DOHH2 (cell line): ENCODE data around the gene INTS15.

Experiments
- H3F3A ChIP-seq: fragments of 200-600 bp; sonication (generic), shearing (Covaris generic); 2 replicates; pipeline ENCODE4 v1.6.0; 2016; ENCODE audit warnings: antibody characterized with exemption, mild to moderate bottlenecking; ENCODE audit not compliant: control insufficient read depth, insufficient read depth
- H3K27ac ChIP-seq: fragments of 200-600 bp; sonication (generic); 2 replicates; pipeline ENCODE4 v1.5.1; 2014; ENCODE audit warnings: low read depth, mild to moderate bottlenecking, low read length, moderate library complexity
- H3K27me3 ChIP-seq: fragments of 200-600 bp; sonication (generic); 2 replicates; pipeline ENCODE4 v1.6.1; 2014; ENCODE audit warnings: mild to moderate bottlenecking, low read length, mixed read lengths; ENCODE audit not compliant: control insufficient read depth
- H3K36me3 ChIP-seq: fragments of 200-600 bp; sonication (generic); 2 replicates; pipeline ENCODE4 v1.6.1; 2014; ENCODE audit warnings: mild to moderate bottlenecking, low read length, moderate library complexity, mixed read lengths; ENCODE audit not compliant: control insufficient read depth
- H3K4me1 ChIP-seq: fragments of 200-600 bp; sonication (generic); 2 replicates; pipeline ENCODE4 v1.6.1; 2014; ENCODE audit warnings: mild to moderate bottlenecking, low read length, mixed read lengths; ENCODE audit not compliant: control insufficient read depth
- H3K4me2 ChIP-seq: fragments of 200-600 bp; sonication (generic); 2 replicates; pipeline ENCODE4 v1.6.0; 2014; ENCODE audit warnings: mild to moderate bottlenecking, low read length, moderate library complexity
- H3K4me3 ChIP-seq: fragments of 200-600 bp; sonication (generic); 2 replicates; pipeline ENCODE4 v1.5.1; 2014; ENCODE audit warnings: mild to moderate bottlenecking, low read length, mixed read lengths
- H3K79me2 ChIP-seq: fragments of 200-600 bp; sonication (generic); 2 replicates; pipeline ENCODE4 v1.6.1; 2014; ENCODE audit warnings: mild to moderate bottlenecking, low read length, mixed read lengths; ENCODE audit not compliant: control insufficient read depth
- H3K9me2 ChIP-seq: fragments of 200-600 bp; sonication (generic); replicated peaks from 2 replicates; pipeline ENCODE4 v1.6.1; 2014; ENCODE audit warnings: mild to moderate bottlenecking, low read length, mixed read lengths; ENCODE audit not compliant: control insufficient read depth
- H3K9me3 ChIP-seq: fragments of 200-600 bp; sonication (generic); 2 replicates; pipeline ENCODE4 v1.6.1; 2014; ENCODE audit warnings: antibody characterized with exemption, low read length, mixed read lengths; ENCODE audit not compliant: control insufficient read depth, insufficient read depth
- H4K20me1 ChIP-seq: fragments of 200-600 bp; sonication (generic); 2 replicates; pipeline ENCODE4 v1.6.0; 2014; ENCODE audit warnings: low read depth, mild to moderate bottlenecking, antibody characterized with exemption, low read length, moderate library complexity; ENCODE audit not compliant: control insufficient read depth, insufficient read depth
- EZH2phosphoT487 ChIP-seq: fragments of 200-600 bp; sonication (generic); IDR thresholded peaks from 2 replicates; pipeline ENCODE4 v1.6.1; 2017; ENCODE audit warnings: borderline replicate concordance, mild to moderate bottlenecking, antibody characterized with exemption, low read length, moderate library complexity, mixed read lengths
- TF ChIP-seq, protein P1 (sequence below): fragments of 200-600 bp; sonication (generic); IDR thresholded peaks from one replicate; pipeline ENCODE4 v1.5.1; 2014; ENCODE audit warnings: antibody characterized with exemption, mild to moderate bottlenecking, low read depth, low read length; ENCODE audit not compliant: poor library complexity, severe bottlenecking

INTS15 gene

DNA sequence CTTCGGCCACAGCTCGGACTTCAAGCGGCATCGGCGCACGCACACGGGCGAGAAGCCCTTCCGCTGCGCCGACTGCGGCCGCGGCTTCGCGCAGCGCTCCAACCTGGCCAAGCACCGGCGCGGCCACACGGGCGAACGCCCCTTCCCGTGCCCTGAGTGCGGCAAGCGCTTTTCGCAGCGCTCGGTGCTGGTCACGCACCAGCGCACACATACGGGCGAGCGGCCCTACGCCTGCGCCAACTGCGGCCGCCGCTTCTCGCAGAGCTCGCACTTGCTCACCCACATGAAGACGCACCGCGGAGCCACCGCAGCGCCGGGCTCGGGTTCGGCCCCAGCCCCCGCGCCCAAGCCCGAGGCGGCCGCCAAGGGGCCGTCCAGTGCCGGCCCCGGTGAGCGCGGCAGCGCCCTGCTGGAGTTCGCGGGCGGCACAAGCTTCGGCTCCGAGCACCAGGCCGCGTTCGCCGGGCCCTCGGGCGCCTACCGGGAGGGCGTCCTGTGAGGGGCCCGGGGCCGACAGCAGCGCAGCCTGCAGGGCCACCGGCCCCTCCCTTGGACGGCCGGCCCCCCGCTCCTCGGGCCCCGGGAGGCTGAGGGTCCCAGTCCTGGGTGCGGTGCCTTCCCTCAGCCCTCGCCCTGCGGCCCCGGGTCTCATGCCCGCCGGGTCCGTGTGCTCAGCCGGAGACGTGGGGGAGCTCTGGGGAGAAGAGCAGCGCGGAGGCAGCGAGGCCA is 64.5 kb downstream of the INTS15 start:
- Histone ChIP-seq H3K36me3 (peaks cover 51% of the 10 kb centered on the region), H3K9me3 (peaks cover 18% of the 10 kb centered on the region)

DNA sequence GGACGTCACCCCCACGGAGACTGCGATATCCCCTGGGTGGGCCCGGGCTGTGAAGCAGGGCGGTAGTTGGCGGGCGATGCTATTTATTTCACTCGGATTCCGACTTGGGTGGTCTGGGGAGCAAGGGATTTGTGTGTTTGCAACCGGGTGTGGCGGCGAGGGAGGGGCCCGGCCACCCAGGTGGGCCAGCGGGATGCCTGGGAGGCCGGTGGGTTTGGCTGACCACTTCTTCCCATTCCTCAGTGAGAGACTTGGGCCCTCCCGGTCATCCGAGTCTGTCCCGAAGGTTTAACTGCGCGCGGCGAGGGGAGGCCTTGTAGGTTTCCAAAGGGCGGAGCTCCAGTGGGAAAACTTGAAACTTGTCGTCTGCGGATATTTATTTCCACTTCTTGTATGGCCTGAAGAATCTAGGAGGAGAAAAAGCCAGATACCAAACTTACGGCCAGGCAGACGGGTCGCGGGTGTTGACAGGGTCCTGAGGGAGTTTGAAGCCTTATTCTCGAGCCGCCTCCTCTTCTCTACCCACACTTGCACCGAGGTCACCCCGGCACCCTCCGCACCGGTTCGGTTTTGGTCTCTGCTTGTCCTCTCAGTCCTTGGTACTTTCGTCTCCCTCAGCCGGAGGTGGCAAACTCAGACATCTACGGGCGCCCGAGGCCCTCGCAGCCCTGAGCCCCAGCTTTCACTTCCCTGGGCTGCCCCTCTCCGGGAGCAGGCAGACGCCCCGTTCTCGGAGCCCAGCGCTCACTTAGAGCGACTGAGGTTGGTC is 65.2 kb downstream of the INTS15 start:
- peaks cover 5% of the 10 kb centered on the region for H3K79me2 ChIP-seq
- H3K4me1 ChIP-seq, result no peaks in the 10 kb centered on the region
- H4K20me1 ChIP-seq, result no peaks in the 10 kb centered on the region
- TF ChIP-seq EZH2phosphoT487, result no peak
- TF ChIP-seq, protein P1, sequence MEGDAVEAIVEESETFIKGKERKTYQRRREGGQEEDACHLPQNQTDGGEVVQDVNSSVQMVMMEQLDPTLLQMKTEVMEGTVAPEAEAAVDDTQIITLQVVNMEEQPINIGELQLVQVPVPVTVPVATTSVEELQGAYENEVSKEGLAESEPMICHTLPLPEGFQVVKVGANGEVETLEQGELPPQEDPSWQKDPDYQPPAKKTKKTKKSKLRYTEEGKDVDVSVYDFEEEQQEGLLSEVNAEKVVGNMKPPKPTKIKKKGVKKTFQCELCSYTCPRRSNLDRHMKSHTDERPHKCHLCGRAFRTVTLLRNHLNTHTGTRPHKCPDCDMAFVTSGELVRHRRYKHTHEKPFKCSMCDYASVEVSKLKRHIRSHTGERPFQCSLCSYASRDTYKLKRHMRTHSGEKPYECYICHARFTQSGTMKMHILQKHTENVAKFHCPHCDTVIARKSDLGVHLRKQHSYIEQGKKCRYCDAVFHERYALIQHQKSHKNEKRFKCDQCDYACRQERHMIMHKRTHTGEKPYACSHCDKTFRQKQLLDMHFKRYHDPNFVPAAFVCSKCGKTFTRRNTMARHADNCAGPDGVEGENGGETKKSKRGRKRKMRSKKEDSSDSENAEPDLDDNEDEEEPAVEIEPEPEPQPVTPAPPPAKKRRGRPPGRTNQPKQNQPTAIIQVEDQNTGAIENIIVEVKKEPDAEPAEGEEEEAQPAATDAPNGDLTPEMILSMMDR, result no peak
- H3K9me2 ChIP-seq, result no peaks in the 10 kb centered on the region
- H3F3A ChIP-seq, result 0 out of 2 replicates have a peak, but pooled peaks cover 3% of the 10 kb centered on the region
- H3K27me3 ChIP-seq, result no peaks in the 10 kb centered on the region
- H3K4me2 ChIP-seq, result no peak overlapping the region
- H3K9me3 ChIP-seq, result peaks cover 15% of the 10 kb centered on the region
- no peak overlapping the region for H3K4me3 ChIP-seq
- no peak overlapping the region for H3K27ac ChIP-seq
- peaks cover 44% of the 10 kb centered on the region for H3K36me3 ChIP-seq

More for the DNA sequence above, 64.5 kb downstream of the INTS15 start:
- TF ChIP-seq, protein P1, result no peak
- no peak for TF ChIP-seq EZH2phosphoT487
- Histone ChIP-seq H3K4me3 (no peak overlapping the region), H3K4me1 (no peaks in the 10 kb centered on the region), H3K4me2 (no peak overlapping the region), H3K9me2 (no peaks in the 10 kb centered on the region), H3K27me3 (no peaks in the 10 kb centered on the region), H3F3A (0 out of 2 replicates have a peak, but pooled peaks cover 3% of the 10 kb centered on the region), H3K27ac (no peak overlapping the region), H3K79me2 (peaks cover 9% of the 10 kb centered on the region), H4K20me1 (no peaks in the 10 kb centered on the region)

DNA sequence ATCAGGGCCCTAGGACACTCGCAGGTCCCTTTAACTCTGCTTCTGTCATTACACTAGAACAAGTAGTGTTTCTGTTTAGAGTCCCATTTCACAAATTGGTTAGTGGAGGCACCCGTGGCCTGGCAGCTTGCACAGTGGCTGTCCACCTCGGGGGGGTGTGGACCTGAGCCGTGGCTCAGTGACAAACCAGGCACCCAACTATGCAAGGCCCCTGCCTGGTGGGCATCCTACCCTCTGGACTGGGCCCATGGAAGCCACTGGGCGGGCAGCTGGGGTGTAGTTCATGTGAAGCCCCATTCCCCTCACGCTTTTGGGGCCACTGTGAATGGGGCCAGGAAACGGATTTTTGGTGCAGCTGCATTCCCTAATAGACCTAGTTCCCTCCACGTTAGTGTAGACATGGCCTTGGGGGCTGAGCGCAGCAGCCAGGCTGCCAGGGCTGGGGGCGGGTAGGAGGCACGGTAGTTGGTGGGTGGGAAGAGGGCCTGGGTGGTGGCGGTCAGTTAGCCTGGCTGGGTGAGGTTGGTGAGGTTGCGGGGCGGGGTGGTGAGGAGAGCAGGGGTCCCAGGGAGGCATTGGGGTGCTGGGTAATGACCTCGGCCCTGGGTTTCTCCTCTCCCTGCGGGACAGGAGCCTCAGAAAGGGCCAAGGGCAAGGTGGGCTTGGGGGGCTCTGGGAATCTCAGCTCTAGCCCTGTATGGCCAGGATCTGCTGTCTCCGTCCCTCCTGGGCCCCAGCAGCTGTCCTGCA is 66.0 kb downstream of the INTS15 start:
- H3F3A ChIP-seq, result 0 out of 2 replicates have a peak, but pooled peaks cover 3% of the 10 kb centered on the region
- H4K20me1 ChIP-seq, result no peaks in the 10 kb centered on the region
- no peak overlapping the region for H3K4me2 ChIP-seq
- H3K27me3 ChIP-seq, result no peaks in the 10 kb centered on the region
- no peaks in the 10 kb centered on the region for H3K79me2 ChIP-seq
- peaks cover 9% of the 10 kb centered on the region; the same call in 1 of the 2 replicates for H3K9me3 ChIP-seq
- no peaks in the 10 kb centered on the region for H3K9me2 ChIP-seq
- peaks cover 36% of the 10 kb centered on the region for H3K36me3 ChIP-seq
- TF ChIP-seq EZH2phosphoT487, result no peak
- TF ChIP-seq, protein P1, result no peak
- no peak overlapping the region for H3K4me3 ChIP-seq
- no peaks in the 10 kb centered on the region for H3K4me1 ChIP-seq
- no peak overlapping the region for H3K27ac ChIP-seq
